NOMO-1 treated with DMSO at 0.1 percent for 48 hours (cell line): ENCODE data around the gene SLC35F4.

Experiments
- DNase-seq: peaks from one replicate; lab custom pipeline; 2025; ENCODE audit not compliant: unreplicated experiment; lab: John Stamatoyannopoulos, UW

SLC35F4 gene

DNA sequence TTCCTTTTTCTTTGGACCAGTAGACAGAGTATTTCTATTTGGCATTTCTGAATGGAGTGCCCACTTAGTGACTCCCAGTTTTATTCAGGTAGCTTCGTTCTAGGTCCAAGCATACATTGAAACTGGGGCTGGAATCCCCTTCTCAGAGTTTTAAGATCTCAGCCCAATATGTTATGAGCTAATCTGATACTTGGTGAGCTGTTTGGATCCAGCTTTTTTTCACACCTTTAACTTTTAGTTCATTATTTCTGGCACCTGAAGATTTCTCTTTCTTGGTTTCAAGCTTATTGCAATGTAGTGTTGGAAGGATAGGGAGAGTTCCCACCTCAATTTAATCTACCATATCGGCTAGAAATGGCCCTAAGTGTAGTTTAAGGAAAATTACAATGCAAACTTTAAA is 318.8 kb downstream of the SLC35F4 start:
- DNase-seq: no peak

DNA sequence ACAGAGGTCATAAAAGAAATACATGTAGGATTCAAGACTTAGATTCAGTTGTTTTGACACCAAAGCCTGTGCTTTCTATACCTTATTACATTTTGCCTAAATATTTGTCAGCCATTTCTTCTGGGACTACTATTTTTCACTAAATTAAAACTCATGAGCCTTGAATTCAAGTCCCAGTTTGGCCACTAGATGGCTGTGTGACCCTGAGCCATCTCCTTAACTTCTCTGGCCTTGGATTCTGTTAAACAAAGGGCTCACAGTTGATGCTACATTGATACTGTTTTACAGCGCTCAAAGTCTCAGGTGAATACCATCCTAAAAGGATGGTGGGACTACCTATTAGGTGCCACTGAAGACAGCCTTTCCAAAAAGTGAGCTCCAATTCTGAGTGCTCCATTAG is 332.7 kb downstream of the SLC35F4 start:
- no peak for DNase-seq

DNA sequence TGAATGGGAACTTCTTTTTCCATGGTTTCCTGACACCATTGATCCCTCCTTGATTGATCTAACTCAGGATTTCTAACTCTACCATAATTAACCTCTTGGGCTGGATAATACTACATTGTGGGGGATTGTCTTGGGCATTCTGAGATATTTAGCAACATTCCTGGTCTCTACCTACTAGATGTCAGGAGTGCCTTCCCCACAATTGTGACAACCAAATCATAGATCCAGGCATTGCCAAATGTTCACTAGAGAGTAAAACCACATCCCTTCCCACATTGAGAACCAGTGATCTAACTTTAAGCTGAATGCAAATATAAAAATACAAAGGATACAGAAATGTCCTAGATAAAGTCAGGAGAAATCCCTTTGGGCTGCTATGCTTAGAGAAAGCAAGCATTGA is 335.3 kb downstream of the SLC35F4 start:
- no peak for DNase-seq

DNA sequence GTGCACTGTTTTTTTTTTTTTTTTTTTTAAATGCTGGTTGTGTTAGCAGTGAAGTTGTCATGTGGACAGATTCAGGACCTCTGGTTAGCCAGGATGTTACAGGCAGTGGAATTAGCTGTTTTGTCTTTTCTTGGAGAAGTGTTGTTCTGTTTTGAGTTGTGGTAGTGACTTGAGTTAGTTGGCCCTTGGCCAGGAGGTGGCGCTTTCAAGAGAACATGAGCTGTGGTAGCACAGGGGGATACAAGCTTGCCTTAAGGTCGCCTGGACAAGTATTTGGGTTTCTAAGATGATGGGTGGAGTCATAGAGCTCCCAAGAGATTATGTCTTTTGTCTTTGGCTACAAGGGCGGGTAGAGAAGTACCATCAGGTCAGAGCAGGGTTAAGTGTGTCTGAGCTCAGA is 338.9 kb downstream of the SLC35F4 start:
- DNase-seq: no peak

DNA sequence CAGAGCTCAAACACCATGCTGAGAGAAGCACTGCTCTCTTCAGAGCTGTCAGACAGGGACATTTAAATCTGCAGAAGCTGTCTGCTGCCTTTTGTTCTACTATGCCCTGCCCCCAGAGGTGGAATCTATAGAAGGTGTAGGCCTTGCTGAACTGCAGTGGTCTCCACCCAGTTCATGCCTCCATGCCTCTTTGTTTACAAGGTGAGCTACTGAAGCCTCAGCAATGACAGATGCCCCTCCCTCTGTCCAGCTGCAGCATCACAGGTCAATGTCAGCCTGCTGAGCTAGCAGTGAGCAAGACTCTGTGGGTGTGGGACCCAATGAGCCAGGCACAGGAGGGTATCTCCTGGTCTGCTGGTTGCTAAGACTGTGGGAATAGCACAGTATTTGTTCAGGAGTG is 346.8 kb downstream of the SLC35F4 start:
- no peak for DNase-seq
